OCI-LY1 (cell line): ENCODE results near the gene MAB21L4.

ENCODE experiments used
- EZH2 ChIP-seq: fragments of 200-600 bp; sonication (generic), shearing (Covaris generic); IDR thresholded peaks from 2 replicates; pipeline ENCODE4 v1.8.0; 2017; ENCODE audit warnings: borderline replicate concordance, mixed run types, mild to moderate bottlenecking, antibody characterized with exemption, low read length, moderate library complexity, mixed read lengths
- TF ChIP-seq, protein P1 (sequence below): fragments of 200-600 bp; sonication (generic), shearing (Covaris generic); IDR thresholded peaks from 2 replicates; pipeline ENCODE4 v1.5.1; 2017; ENCODE audit warnings: mild to moderate bottlenecking, antibody characterized with exemption, low read length, moderate library complexity, mixed read lengths

GRCh38 chr2:240928476-240929363, 32.8 kb upstream of the MAB21L4 start:
- TF ChIP-seq, protein P1, sequence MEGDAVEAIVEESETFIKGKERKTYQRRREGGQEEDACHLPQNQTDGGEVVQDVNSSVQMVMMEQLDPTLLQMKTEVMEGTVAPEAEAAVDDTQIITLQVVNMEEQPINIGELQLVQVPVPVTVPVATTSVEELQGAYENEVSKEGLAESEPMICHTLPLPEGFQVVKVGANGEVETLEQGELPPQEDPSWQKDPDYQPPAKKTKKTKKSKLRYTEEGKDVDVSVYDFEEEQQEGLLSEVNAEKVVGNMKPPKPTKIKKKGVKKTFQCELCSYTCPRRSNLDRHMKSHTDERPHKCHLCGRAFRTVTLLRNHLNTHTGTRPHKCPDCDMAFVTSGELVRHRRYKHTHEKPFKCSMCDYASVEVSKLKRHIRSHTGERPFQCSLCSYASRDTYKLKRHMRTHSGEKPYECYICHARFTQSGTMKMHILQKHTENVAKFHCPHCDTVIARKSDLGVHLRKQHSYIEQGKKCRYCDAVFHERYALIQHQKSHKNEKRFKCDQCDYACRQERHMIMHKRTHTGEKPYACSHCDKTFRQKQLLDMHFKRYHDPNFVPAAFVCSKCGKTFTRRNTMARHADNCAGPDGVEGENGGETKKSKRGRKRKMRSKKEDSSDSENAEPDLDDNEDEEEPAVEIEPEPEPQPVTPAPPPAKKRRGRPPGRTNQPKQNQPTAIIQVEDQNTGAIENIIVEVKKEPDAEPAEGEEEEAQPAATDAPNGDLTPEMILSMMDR, result no peak
- TF ChIP-seq EZH2, result no peak
